MM.1S (cell line): ENCODE results near the gene INSC.

Experiments used
- DNase-seq: peaks from one replicate; pipeline ENCODE4 v3.0.0-alpha.2; 2015
- H2AFZ ChIP-seq: fragments of 300-600 bp; sonication (generic); 2 replicates; pipeline ENCODE4 v1.6.0; 2016; ENCODE audit warnings: antibody characterized with exemption, low read length
- H3F3A ChIP-seq: fragments of 300-600 bp; sonication (generic); 2 replicates; pipeline ENCODE4 v1.6.1; 2016; ENCODE audit warnings: mild to moderate bottlenecking, antibody characterized with exemption, low read length, moderate library complexity, mixed read lengths; ENCODE audit not compliant: insufficient read depth
- H3K27ac ChIP-seq: fragments of 300-600 bp; sonication (generic); 2 replicates; pipeline ENCODE4 v1.5.1; 2016; ENCODE audit warnings: mild to moderate bottlenecking, low read length
- H3K27me3 ChIP-seq: fragments of 300-600 bp; sonication (generic); replicated peaks from 2 replicates; pipeline ENCODE4 v1.6.0; 2016; ENCODE audit warnings: low read length; ENCODE audit not compliant: insufficient read depth
- H3K36me3 ChIP-seq: fragments of 300-600 bp; sonication (generic); replicated peaks from 2 replicates; pipeline ENCODE4 v1.6.1; 2016; ENCODE audit warnings: mild to moderate bottlenecking, low read length, mixed read lengths; ENCODE audit not compliant: insufficient read depth
- H3K4me1 ChIP-seq: fragments of 300-600 bp; sonication (generic); 2 replicates; pipeline ENCODE4 v1.6.1; 2016; ENCODE audit warnings: low read length, mixed read lengths
- H3K4me2 ChIP-seq: fragments of 300-600 bp; sonication (generic); 2 replicates; pipeline ENCODE4 v1.6.0; 2016; ENCODE audit warnings: low read depth, low read length
- H3K4me3 ChIP-seq: fragments of 300-600 bp; sonication (generic); 2 replicates; pipeline ENCODE4 v1.5.1; 2016; ENCODE audit warnings: low read length, mixed read lengths
- H3K79me2 ChIP-seq: fragments of 300-600 bp; sonication (generic); 2 replicates; pipeline ENCODE4 v1.6.1; 2016; ENCODE audit warnings: mixed run types, low read length, mixed read lengths
- H3K9ac ChIP-seq: fragments of 300-600 bp; sonication (generic); 2 replicates; pipeline ENCODE4 v1.6.1; 2016; ENCODE audit warnings: low read length, mixed read lengths
- H3K9me2 ChIP-seq: fragments of 300-600 bp; sonication (generic); replicated peaks from 2 replicates; pipeline ENCODE4 v1.6.1; 2016; ENCODE audit warnings: mild to moderate bottlenecking, low read length, mixed read lengths; ENCODE audit not compliant: insufficient read depth
- H3K9me3 ChIP-seq: fragments of 300-600 bp; sonication (generic); replicated peaks from 2 replicates; pipeline ENCODE4 v1.6.1; 2016; ENCODE audit warnings: mild to moderate bottlenecking, low read length, mixed read lengths; ENCODE audit not compliant: insufficient read depth
- H4K20me1 ChIP-seq: fragments of 300-600 bp; sonication (generic); 2 replicates; pipeline ENCODE4 v1.6.1; 2016; ENCODE audit warnings: mild to moderate bottlenecking, low read length, moderate library complexity, mixed read lengths; ENCODE audit not compliant: insufficient read depth
- CTCF ChIP-seq: fragments of 300-600 bp; sonication (generic); IDR thresholded peaks from 2 replicates; pipeline ENCODE4 v1.5.1; 2016; ENCODE audit warnings: antibody characterized with exemption, low read length, mixed read lengths
- EZH2 ChIP-seq: fragments of 300-600 bp; sonication (generic); optimal IDR thresholded peaks from 2 replicates; pipeline ENCODE3; 2017; ENCODE audit warnings: low read depth, mild to moderate bottlenecking, antibody characterized with exemption, low read length, mixed read lengths
- EZH2phosphoT487 ChIP-seq: fragments of 300-600 bp; sonication (generic); IDR thresholded peaks from 2 replicates; pipeline ENCODE4 v1.6.1; 2018; ENCODE audit warnings: antibody characterized with exemption, low read length

INSC gene

GRCh38 chr11:15091625-15092024 lies 23.1 kb upstream of the INSC start:
- Histone ChIP-seq H3K36me3 (no peaks in the 10 kb centered on the region), H3K4me3 (no peak overlapping the region), H3K9ac (no peak overlapping the region), H2AFZ (no peak overlapping the region), H3F3A (no peaks in the 10 kb centered on the region), H3K9me3 (no peaks in the 10 kb centered on the region), H3K27ac (no peak overlapping the region), H3K4me1 (no peaks in the 10 kb centered on the region), H3K27me3 (no peaks in the 10 kb centered on the region), H3K4me2 (no peak overlapping the region), H4K20me1 (no peaks in the 10 kb centered on the region), H3K9me2 (no peaks in the 10 kb centered on the region), H3K79me2 (no peaks in the 10 kb centered on the region)
- DNase-seq = no peak
- TF ChIP-seq EZH2 (no peak), CTCF (no peak), EZH2phosphoT487 (no peak)

GRCh38 chr11:15093432-15093831 lies 21.3 kb upstream of the INSC start:
- TF ChIP-seq CTCF (no peak), EZH2phosphoT487 (no peak), EZH2 (no peak)
- Histone ChIP-seq H3K9ac (no peak overlapping the region), H3K36me3 (no peaks in the 10 kb centered on the region), H3F3A (no peaks in the 10 kb centered on the region), H4K20me1 (no peaks in the 10 kb centered on the region), H3K9me3 (no peaks in the 10 kb centered on the region), H3K4me1 (no peaks in the 10 kb centered on the region), H3K4me3 (no peak overlapping the region), H2AFZ (no peak overlapping the region), H3K4me2 (no peak overlapping the region), H3K9me2 (no peaks in the 10 kb centered on the region), H3K27ac (no peak overlapping the region), H3K27me3 (no peaks in the 10 kb centered on the region), H3K79me2 (no peaks in the 10 kb centered on the region)
- no peak for DNase-seq

GRCh38 chr11:15095736-15096228 lies 18.9 kb upstream of the INSC start:
- no peak for DNase-seq
- no peak overlapping the region for H3K4me3 ChIP-seq
- H3K9me2 ChIP-seq = no peaks in the 10 kb centered on the region
- no peaks in the 10 kb centered on the region for H3K4me1 ChIP-seq
- H3K9ac ChIP-seq = no peak overlapping the region
- no peak overlapping the region for H2AFZ ChIP-seq
- H3K27me3 ChIP-seq = no peaks in the 10 kb centered on the region
- no peak for TF ChIP-seq EZH2phosphoT487
- no peak for TF ChIP-seq CTCF
- no peak for TF ChIP-seq EZH2
- no peak overlapping the region for H3K4me2 ChIP-seq
- no peaks in the 10 kb centered on the region for H4K20me1 ChIP-seq
- H3K27ac ChIP-seq = no peak overlapping the region
- no peaks in the 10 kb centered on the region for H3K9me3 ChIP-seq
- H3K36me3 ChIP-seq = no peaks in the 10 kb centered on the region
- H3F3A ChIP-seq = no peaks in the 10 kb centered on the region
- H3K79me2 ChIP-seq = no peaks in the 10 kb centered on the region
